HCT116 (cell line): ENCODE measurements around the gene DYNC1I1.

Experiments used
- ATF3 ChIP-seq: IDR thresholded peaks from 2 replicates; pipeline ENCODE4 v1.6.1; 2012
- CTCF ChIP-seq, 3 experiments: fragments of 200-600 bp in 1 of 3; sonication (generic) in 1 of 3; IDR thresholded peaks in 2 of 3; conservative IDR thresholded peaks in 1 of 3; 2 replicates each; pipeline ENCODE4 v1.5.1; 2012 to 2017; ENCODE audit warnings: low read depth in 2 of 3, low read length in 2 of 3, antibody characterized with exemption in 1 of 3, borderline replicate concordance in 1 of 3, control low read depth in 1 of 3, mild to moderate bottlenecking in 1 of 3, mixed read lengths in 1 of 3, mixed run types in 1 of 3, moderate library complexity in 1 of 3; ENCODE audit not compliant: insufficient read depth in 1 of 3
- EZH2 ChIP-seq: fragments of 200-600 bp; sonication (generic); IDR thresholded peaks from 2 replicates; pipeline ENCODE4 v1.6.1; 2017; ENCODE audit warnings: antibody characterized with exemption, mixed run types
- EZH2phosphoT487 ChIP-seq: fragments of 200-600 bp; IDR thresholded peaks from 2 replicates; pipeline ENCODE4 v1.6.1; 2018; ENCODE audit warnings: antibody characterized with exemption, borderline replicate concordance
- JUND ChIP-seq: IDR thresholded peaks from 2 replicates; pipeline ENCODE4 v1.6.1; 2012
- POLR2A ChIP-seq: IDR thresholded peaks from 2 replicates; pipeline ENCODE4 v1.7.0; 2011; ENCODE audit warnings: borderline replicate concordance; ENCODE audit not compliant: insufficient read depth, insufficient read length; ENCODE audit errors: extremely low read depth
- POLR2AphosphoS5 ChIP-seq: IDR thresholded peaks from 2 replicates; pipeline ENCODE4 v1.6.1; 2011; ENCODE audit warnings: mild to moderate bottlenecking, low read depth, low read length, moderate library complexity
- RAD21 ChIP-seq: IDR thresholded peaks from 2 replicates; pipeline ENCODE4 v1.6.1; 2012; ENCODE audit warnings: low read depth, mild to moderate bottlenecking
- SIN3A ChIP-seq: IDR thresholded peaks from 2 replicates; pipeline ENCODE4 v1.6.1; 2012; ENCODE audit warnings: low read depth
- SP1 ChIP-seq: IDR thresholded peaks from 2 replicates; pipeline ENCODE4 v1.6.1; 2012; ENCODE audit warnings: low read depth
- YY1 ChIP-seq: IDR thresholded peaks from 2 replicates; pipeline ENCODE4 v1.6.1; 2011; ENCODE audit warnings: low read length, low read depth, moderate library complexity, mild to moderate bottlenecking; ENCODE audit not compliant: insufficient replicate concordance; ENCODE audit errors: extremely low read depth
- ZBTB33 ChIP-seq: IDR thresholded peaks from 2 replicates; pipeline ENCODE4 v1.6.1; 2011; ENCODE audit warnings: mild to moderate bottlenecking, low read length, moderate library complexity; ENCODE audit not compliant: insufficient replicate concordance; ENCODE audit errors: extremely low read depth
- ZFX ChIP-seq: fragments of 450-650 bp; IDR thresholded peaks from 2 replicates; pipeline ENCODE4 v1.6.1; 2017
- ZNF274 ChIP-seq: fragments of 200-500 bp; sonication (Bioruptor generic); IDR thresholded peaks from 2 replicates; pipeline ENCODE4 v1.6.1; 2014; ENCODE audit warnings: mild to moderate bottlenecking, low read depth, low read length, inconsistent platforms

GRCh38 chr7:96021568-96021967 is 249.2 kb downstream of the DYNC1I1 start:
- no peak for TF ChIP-seq CTCF (IDR thresholded peaks at IDR 0.05 in 2 of 3, conservative IDR thresholded peaks at IDR 0.05 in 1 of 3; ENCODE audit: borderline replicate concordance in 1 of 3, insufficient read depth in 1 of 3, low read depth in 2 of 3, low read length in 2 of 3)
- TF ChIP-seq POLR2AphosphoS5, result no peak
- TF ChIP-seq EZH2, result no peak
- TF ChIP-seq SIN3A, result no peak
- TF ChIP-seq POLR2A, result no peak
- no peak for TF ChIP-seq ZFX
- TF ChIP-seq ZBTB33, result no peak
- no peak for TF ChIP-seq ZNF274
- no peak for TF ChIP-seq SP1
- no peak for TF ChIP-seq EZH2phosphoT487
- TF ChIP-seq RAD21, result no peak
- TF ChIP-seq ATF3, result no peak
- TF ChIP-seq JUND, result no peak
- no peak for TF ChIP-seq YY1
